ENCODE results near the gene TAGAP. TPM values are rescaled to one million over a fixed set of nuclear protein-coding genes. Genes with fewer than 3 reads are reported as not detected.

Gene TAGAP
- total RNA-seq, 1 experiment from 2014 or later, result 0.13 TPM

DNA sequence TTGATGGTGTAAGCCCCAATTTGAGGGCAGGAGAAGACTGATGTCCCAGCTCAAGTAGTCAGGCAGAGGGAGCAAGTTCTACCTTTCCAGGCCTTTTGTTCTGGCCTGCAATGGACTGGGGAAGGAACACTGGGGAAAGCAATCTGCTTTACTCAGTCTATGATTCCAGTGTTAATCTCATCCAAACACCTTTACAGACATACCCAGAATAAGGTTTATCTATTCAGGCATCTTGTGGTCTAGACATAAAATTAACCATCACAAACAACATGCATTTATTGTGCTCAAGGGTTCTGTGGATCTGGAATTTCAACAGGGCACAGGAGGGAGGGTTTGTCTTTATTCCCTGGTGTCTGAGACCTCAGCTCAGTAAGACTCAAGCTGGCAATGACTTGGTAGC is 30.4 kb downstream of the TAGAP start:
- ATAC-seq, result no peak
- no TSS peak for BruUV-seq (replicated peaks)
- DNase-seq (ENCODE audit: low read depth, low spot score), result no peak
- ChIA-PET POLR2A (no interaction called here), CTCF (no interaction called here)
- no peaks in the 10 kb centered on the region for H3K36me3 ChIP-seq (ENCODE audit: control insufficient read depth, insufficient read depth, low read length)
- no peaks in the 10 kb centered on the region for H3K9me3 ChIP-seq (ENCODE audit: control insufficient read depth, insufficient read depth, low read depth, low read length)
- H3K4me1 ChIP-seq (ENCODE audit: control insufficient read depth, insufficient read depth, low read length), result no peaks in the 10 kb centered on the region
- intact Hi-C loops (cut with micrococcal nuclease; ENCODE audit: unreplicated experiment) (no loop called here), in situ Hi-C loops (cut with HindIII; ENCODE audit: low pct_unique_long_range_greater_than_20kb, low sequenced_read_pairs) (no loop called here)
- no peaks in the 10 kb centered on the region for H3K27me3 ChIP-seq (ENCODE audit: control insufficient read depth, insufficient read depth, low read length)
- TF ChIP-seq, protein P1, sequence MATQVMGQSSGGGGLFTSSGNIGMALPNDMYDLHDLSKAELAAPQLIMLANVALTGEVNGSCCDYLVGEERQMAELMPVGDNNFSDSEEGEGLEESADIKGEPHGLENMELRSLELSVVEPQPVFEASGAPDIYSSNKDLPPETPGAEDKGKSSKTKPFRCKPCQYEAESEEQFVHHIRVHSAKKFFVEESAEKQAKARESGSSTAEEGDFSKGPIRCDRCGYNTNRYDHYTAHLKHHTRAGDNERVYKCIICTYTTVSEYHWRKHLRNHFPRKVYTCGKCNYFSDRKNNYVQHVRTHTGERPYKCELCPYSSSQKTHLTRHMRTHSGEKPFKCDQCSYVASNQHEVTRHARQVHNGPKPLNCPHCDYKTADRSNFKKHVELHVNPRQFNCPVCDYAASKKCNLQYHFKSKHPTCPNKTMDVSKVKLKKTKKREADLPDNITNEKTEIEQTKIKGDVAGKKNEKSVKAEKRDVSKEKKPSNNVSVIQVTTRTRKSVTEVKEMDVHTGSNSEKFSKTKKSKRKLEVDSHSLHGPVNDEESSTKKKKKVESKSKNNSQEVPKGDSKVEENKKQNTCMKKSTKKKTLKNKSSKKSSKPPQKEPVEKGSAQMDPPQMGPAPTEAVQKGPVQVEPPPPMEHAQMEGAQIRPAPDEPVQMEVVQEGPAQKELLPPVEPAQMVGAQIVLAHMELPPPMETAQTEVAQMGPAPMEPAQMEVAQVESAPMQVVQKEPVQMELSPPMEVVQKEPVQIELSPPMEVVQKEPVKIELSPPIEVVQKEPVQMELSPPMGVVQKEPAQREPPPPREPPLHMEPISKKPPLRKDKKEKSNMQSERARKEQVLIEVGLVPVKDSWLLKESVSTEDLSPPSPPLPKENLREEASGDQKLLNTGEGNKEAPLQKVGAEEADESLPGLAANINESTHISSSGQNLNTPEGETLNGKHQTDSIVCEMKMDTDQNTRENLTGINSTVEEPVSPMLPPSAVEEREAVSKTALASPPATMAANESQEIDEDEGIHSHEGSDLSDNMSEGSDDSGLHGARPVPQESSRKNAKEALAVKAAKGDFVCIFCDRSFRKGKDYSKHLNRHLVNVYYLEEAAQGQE (IDR thresholded peaks at IDR 0.05; ENCODE audit: insufficient read depth in 1 of 2, low read depth in 2 of 2, low read length in 1 of 2), result no peak
- TF ChIP-seq SIN3A (IDR thresholded peaks at IDR 0.05; ENCODE audit: borderline replicate concordance, insufficient read depth, low read depth, low read length) (no peak), TCF7L2 (IDR thresholded peaks at IDR 0.05; ENCODE audit: low read depth, low read length) (no peak), POLR2AphosphoS5 (IDR thresholded peaks at IDR 0.05; ENCODE audit: low read depth, low read length) (no peak)
- TF ChIP-seq, protein P2, sequence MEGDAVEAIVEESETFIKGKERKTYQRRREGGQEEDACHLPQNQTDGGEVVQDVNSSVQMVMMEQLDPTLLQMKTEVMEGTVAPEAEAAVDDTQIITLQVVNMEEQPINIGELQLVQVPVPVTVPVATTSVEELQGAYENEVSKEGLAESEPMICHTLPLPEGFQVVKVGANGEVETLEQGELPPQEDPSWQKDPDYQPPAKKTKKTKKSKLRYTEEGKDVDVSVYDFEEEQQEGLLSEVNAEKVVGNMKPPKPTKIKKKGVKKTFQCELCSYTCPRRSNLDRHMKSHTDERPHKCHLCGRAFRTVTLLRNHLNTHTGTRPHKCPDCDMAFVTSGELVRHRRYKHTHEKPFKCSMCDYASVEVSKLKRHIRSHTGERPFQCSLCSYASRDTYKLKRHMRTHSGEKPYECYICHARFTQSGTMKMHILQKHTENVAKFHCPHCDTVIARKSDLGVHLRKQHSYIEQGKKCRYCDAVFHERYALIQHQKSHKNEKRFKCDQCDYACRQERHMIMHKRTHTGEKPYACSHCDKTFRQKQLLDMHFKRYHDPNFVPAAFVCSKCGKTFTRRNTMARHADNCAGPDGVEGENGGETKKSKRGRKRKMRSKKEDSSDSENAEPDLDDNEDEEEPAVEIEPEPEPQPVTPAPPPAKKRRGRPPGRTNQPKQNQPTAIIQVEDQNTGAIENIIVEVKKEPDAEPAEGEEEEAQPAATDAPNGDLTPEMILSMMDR (IDR thresholded peaks at IDR 0.05), result no peak
- no peak overlapping the region for H3K4me3 ChIP-seq (ENCODE audit: low read depth in 2 of 2, low read length in 2 of 2)
- H3K27ac ChIP-seq (ENCODE audit: low read length), result no peak overlapping the region

DNA sequence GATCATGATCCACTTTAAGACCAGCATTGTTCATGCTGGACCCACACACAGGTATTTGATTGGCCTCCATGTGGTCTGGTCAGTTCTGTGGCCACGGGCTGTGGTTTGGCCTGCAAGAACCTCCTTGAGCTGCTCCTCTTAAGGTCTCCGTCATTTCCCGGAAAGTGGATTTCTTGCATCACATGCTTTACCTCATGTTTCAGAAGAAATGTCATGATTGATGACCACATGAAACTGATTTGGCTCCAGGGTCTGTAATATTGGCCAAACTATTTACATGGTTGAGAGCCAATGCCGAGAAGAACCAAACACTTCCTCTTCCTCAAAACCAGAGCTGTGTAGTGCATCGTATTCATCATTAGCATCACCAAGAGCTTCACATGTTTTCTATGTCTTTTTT is 31.6 kb downstream of the TAGAP start:
- ATAC-seq (no peak), DNase-seq (ENCODE audit: low read depth, low spot score) (no peak)
- in situ Hi-C loops (cut with HindIII; ENCODE audit: low pct_unique_long_range_greater_than_20kb, low sequenced_read_pairs) (no loop called here), intact Hi-C loops (cut with micrococcal nuclease; ENCODE audit: unreplicated experiment) (no loop called here)
- ChIA-PET POLR2A (no interaction called here), CTCF (no interaction called here)
- Histone ChIP-seq H3K4me1 (ENCODE audit: control insufficient read depth, insufficient read depth, low read length) (no peaks in the 10 kb centered on the region), H3K9me3 (ENCODE audit: control insufficient read depth, insufficient read depth, low read depth, low read length) (no peaks in the 10 kb centered on the region), H3K27me3 (ENCODE audit: control insufficient read depth, insufficient read depth, low read length) (no peaks in the 10 kb centered on the region), H3K4me3 (ENCODE audit: low read depth in 2 of 2, low read length in 2 of 2) (no peak overlapping the region), H3K27ac (ENCODE audit: low read length) (no peak overlapping the region), H3K36me3 (ENCODE audit: control insufficient read depth, insufficient read depth, low read length) (no peaks in the 10 kb centered on the region)
- TF ChIP-seq, protein P2 (IDR thresholded peaks at IDR 0.05), result no peak
- no peak for TF ChIP-seq TCF7L2 (IDR thresholded peaks at IDR 0.05; ENCODE audit: low read depth, low read length)
- no peak for TF ChIP-seq POLR2AphosphoS5 (IDR thresholded peaks at IDR 0.05; ENCODE audit: low read depth, low read length)
- TF ChIP-seq SIN3A (IDR thresholded peaks at IDR 0.05; ENCODE audit: borderline replicate concordance, insufficient read depth, low read depth, low read length), result no peak
- TF ChIP-seq, protein P1 (IDR thresholded peaks at IDR 0.05; ENCODE audit: insufficient read depth in 1 of 2, low read depth in 2 of 2, low read length in 1 of 2), result no peak
- no TSS peak for BruUV-seq (replicated peaks)
